ENCODE measurements around the gene GP9. TPM values are rescaled to one million over a fixed set of nuclear protein-coding genes. Genes with fewer than 3 reads are reported as not detected.

GP9 gene
- total and polyA plus RNA-seq, 2 donors (not counting 1 experiment from before 2014, with no cell fraction given) = not detected

DNA sequence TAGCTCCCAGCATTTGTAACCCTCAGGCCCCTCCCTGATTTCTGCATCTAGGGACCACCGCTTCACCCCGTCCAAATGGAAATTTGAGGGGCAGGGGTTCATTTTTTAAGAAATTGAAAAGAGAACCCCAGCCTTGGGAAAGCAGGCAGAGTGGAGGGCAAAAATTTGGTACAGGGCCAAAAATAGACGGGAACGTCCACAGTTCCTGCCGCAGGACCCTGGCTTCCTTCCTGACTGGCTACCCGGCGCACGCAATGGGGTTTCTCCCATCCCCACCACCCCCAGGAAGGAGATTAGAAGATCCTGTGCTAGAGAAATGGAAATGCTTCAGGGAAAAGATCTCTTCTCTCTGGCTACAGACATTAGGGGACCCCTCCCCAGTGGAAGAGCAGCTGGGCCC is 20.9 kb downstream of the GP9 start:
- TF ChIP-seq, protein P1, sequence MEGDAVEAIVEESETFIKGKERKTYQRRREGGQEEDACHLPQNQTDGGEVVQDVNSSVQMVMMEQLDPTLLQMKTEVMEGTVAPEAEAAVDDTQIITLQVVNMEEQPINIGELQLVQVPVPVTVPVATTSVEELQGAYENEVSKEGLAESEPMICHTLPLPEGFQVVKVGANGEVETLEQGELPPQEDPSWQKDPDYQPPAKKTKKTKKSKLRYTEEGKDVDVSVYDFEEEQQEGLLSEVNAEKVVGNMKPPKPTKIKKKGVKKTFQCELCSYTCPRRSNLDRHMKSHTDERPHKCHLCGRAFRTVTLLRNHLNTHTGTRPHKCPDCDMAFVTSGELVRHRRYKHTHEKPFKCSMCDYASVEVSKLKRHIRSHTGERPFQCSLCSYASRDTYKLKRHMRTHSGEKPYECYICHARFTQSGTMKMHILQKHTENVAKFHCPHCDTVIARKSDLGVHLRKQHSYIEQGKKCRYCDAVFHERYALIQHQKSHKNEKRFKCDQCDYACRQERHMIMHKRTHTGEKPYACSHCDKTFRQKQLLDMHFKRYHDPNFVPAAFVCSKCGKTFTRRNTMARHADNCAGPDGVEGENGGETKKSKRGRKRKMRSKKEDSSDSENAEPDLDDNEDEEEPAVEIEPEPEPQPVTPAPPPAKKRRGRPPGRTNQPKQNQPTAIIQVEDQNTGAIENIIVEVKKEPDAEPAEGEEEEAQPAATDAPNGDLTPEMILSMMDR (conservative IDR thresholded peaks at IDR 0.05 in 1 of 2, IDR thresholded peaks at IDR 0.05 in 1 of 2; ENCODE audit: low read depth in 1 of 2, low read length in 2 of 2) = no peak
- H3K9ac ChIP-seq (ENCODE audit: insufficient read depth, low read length) = no peak overlapping the region
- H3K79me2 ChIP-seq (ENCODE audit: control insufficient read depth, insufficient read depth, low read length) = no peaks in the 10 kb centered on the region
- H3K4me3 ChIP-seq (replicated peaks in 1 of 4; ENCODE audit: control extremely low read depth in 1 of 4, insufficient read depth in 1 of 4, low read depth in 3 of 4, low read length in 4 of 4) = no peak overlapping the region
- no peaks in the 10 kb centered on the region for H3K9me3 ChIP-seq (ENCODE audit: control insufficient read depth, insufficient read depth, low read depth, low read length)
- H3K4me1 ChIP-seq (ENCODE audit: control insufficient read depth, extremely low read depth, insufficient read depth, low read length) = no peaks in the 10 kb centered on the region
- H3K36me3 ChIP-seq (ENCODE audit: control insufficient read depth, insufficient read depth, low read length) = no peaks in the 10 kb centered on the region
- no peaks in the 10 kb centered on the region for H4K20me1 ChIP-seq (ENCODE audit: control insufficient read depth, extremely low read depth, insufficient read depth, low read length)
- H2AFZ ChIP-seq (ENCODE audit: low read length) = no peak overlapping the region
- H3K27ac ChIP-seq (ENCODE audit: insufficient read depth, low read length) = no peak overlapping the region
- no peak for DNase-seq (ENCODE audit: low read depth in 2 of 2)
- no peak overlapping the region for H3K4me2 ChIP-seq (ENCODE audit: extremely low read depth, insufficient read depth, low read length)
- H3K27me3 ChIP-seq (ENCODE audit: control insufficient read depth, insufficient read depth, low read length) = no peaks in the 10 kb centered on the region

DNA sequence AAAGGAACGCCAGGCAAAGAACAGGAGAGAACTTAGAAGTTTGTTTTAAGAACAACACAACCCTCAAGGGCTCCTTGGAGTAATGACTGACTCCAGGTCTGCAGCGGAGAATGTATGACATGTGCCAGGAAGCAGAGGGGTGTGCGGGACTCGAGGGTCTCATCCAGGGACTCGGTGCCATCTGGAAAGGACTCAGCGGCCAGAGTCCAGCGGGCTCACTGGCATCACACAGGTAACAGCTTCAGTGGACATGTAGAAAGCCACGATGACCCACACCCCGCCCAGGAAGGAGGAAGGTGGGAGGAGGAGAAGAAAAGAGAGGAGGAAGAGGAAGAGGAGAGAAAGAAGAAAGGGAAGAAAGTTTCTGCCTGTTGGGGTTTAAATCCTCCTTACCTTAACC is 21.4 kb downstream of the GP9 start:
- Histone ChIP-seq H3K9me3 (ENCODE audit: control insufficient read depth, insufficient read depth, low read depth, low read length) (no peaks in the 10 kb centered on the region), H3K27me3 (ENCODE audit: control insufficient read depth, insufficient read depth, low read length) (no peaks in the 10 kb centered on the region), H3K27ac (ENCODE audit: insufficient read depth, low read length) (no peak overlapping the region), H3K36me3 (ENCODE audit: control insufficient read depth, insufficient read depth, low read length) (no peaks in the 10 kb centered on the region), H3K4me2 (ENCODE audit: extremely low read depth, insufficient read depth, low read length) (no peak overlapping the region), H3K4me3 (replicated peaks in 1 of 4; ENCODE audit: control extremely low read depth in 1 of 4, insufficient read depth in 1 of 4, low read depth in 3 of 4, low read length in 4 of 4) (no peak overlapping the region), H3K79me2 (ENCODE audit: control insufficient read depth, insufficient read depth, low read length) (no peaks in the 10 kb centered on the region), H3K4me1 (ENCODE audit: control insufficient read depth, extremely low read depth, insufficient read depth, low read length) (no peaks in the 10 kb centered on the region), H3K9ac (ENCODE audit: insufficient read depth, low read length) (no peak overlapping the region), H2AFZ (ENCODE audit: low read length) (no peak overlapping the region), H4K20me1 (ENCODE audit: control insufficient read depth, extremely low read depth, insufficient read depth, low read length) (no peaks in the 10 kb centered on the region)
- DNase-seq (ENCODE audit: low read depth in 2 of 2) = no peak
- no peak for TF ChIP-seq EZH2 (IDR thresholded peaks at IDR 0.05; ENCODE audit: low read length, missing control alignments)
- TF ChIP-seq, protein P1 (conservative IDR thresholded peaks at IDR 0.05 in 1 of 2, IDR thresholded peaks at IDR 0.05 in 1 of 2; ENCODE audit: low read depth in 1 of 2, low read length in 2 of 2) = no peak

DNA sequence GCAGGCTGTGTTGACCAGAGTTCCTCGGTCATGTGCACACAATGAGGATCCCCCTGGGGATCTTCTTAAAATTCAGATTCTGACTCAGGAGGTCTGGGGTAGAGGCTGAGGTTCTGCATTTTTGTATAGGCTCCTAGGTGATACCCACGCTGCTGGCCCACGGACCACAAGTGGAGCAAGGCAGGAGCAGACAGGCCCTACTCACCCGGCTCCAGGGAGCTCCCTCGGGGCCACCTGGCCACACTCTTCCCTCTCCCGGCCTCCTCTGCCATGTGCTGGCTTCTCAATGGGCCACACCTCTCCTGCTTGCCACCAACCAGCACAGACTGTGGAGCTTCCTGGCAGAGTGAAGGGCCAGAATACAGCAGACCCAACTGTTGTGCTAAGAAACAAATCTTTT is 23.9 kb downstream of the GP9 start:
- TF ChIP-seq, protein P1 (conservative IDR thresholded peaks at IDR 0.05 in 1 of 2, IDR thresholded peaks at IDR 0.05 in 1 of 2; ENCODE audit: low read depth in 1 of 2, low read length in 2 of 2) = no peak
- TF ChIP-seq EZH2 (IDR thresholded peaks at IDR 0.05; ENCODE audit: low read length, missing control alignments) = no peak
- H2AFZ ChIP-seq (ENCODE audit: low read length) = no peak overlapping the region

More for the DNA sequence above, 23.9 kb downstream of the GP9 start:
- H3K4me2 ChIP-seq (ENCODE audit: extremely low read depth, insufficient read depth, low read length) = no peak overlapping the region
- H3K9ac ChIP-seq (ENCODE audit: insufficient read depth, low read length) = no peak overlapping the region
- H4K20me1 ChIP-seq (ENCODE audit: control insufficient read depth, extremely low read depth, insufficient read depth, low read length) = no peaks in the 10 kb centered on the region
- no peaks in the 10 kb centered on the region for H3K27me3 ChIP-seq (ENCODE audit: control insufficient read depth, insufficient read depth, low read length)
- H3K79me2 ChIP-seq (ENCODE audit: control insufficient read depth, insufficient read depth, low read length) = no peaks in the 10 kb centered on the region
- H3K27ac ChIP-seq (ENCODE audit: insufficient read depth, low read length) = no peak overlapping the region
- H3K4me3 ChIP-seq (replicated peaks in 1 of 4; ENCODE audit: control extremely low read depth in 1 of 4, insufficient read depth in 1 of 4, low read depth in 3 of 4, low read length in 4 of 4) = no peak overlapping the region
- peaks cover 3% of the 10 kb centered on the region for H3K4me1 ChIP-seq (ENCODE audit: control insufficient read depth, extremely low read depth, insufficient read depth, low read length)
- no peaks in the 10 kb centered on the region for H3K36me3 ChIP-seq (ENCODE audit: control insufficient read depth, insufficient read depth, low read length)
- no peak for DNase-seq (ENCODE audit: low read depth in 2 of 2)
- H3K9me3 ChIP-seq (ENCODE audit: control insufficient read depth, insufficient read depth, low read depth, low read length) = no peaks in the 10 kb centered on the region

All from fibroblast of lung (primary cell).